IMR-90 (cell line): ENCODE data around the gene TBCEL. TPM values are rescaled to one million over a fixed set of nuclear protein-coding genes. Genes with fewer than 3 reads are reported as not detected.

Source experiments
- ATAC-seq: fragments of 200-7000 bp; cut with Tn5 transposase; 2 replicates; pipeline ENCODE4 v1.9.1; 2020; ENCODE audit warnings: low read depth, mild to moderate bottlenecking, moderate library complexity
- BruUV-seq: library from RNA; stranded (reverse); fragments of 400-500 nt; replicated peaks from 2 replicates; lab custom pipeline; 2021; lab: Mats Ljungman, UMichigan
- CTCF ChIA-PET: fragments of 300-600 bp; formaldehyde crosslinking; extraction: SDS; loops from one replicate; lab custom pipeline; 2021; ENCODE audit warnings: antibody characterized with exemption; lab: Yijun Ruan, JAX
- POLR2A ChIA-PET: fragments of 300-600 bp; sonication (Branson Sonifier 250); formaldehyde crosslinking; loops from one replicate; lab custom pipeline; 2022; ENCODE audit warnings: antibody characterized with exemption; ENCODE audit not compliant: unreplicated experiment; lab: Charles Lee
- DNase-seq: peaks from one replicate; pipeline ENCODE4 v3.0.0; 2013
- H2AFZ ChIP-seq: replicated peaks from 2 replicates; pipeline ENCODE3; 2013; ENCODE audit warnings: low read length, mild to moderate bottlenecking; ENCODE audit not compliant: poor library complexity
- H2AK5ac ChIP-seq: 2 replicates; pipeline ENCODE4 v1.6.1; 2013; ENCODE audit warnings: low read depth, low read length, inconsistent platforms
- H2AK9ac ChIP-seq: replicated peaks from 2 replicates; pipeline ENCODE3; 2013; ENCODE audit warnings: mild to moderate bottlenecking, low read depth, low read length, moderate library complexity; ENCODE audit not compliant: poor library complexity
- H2BK120ac ChIP-seq: 2 replicates; pipeline ENCODE4 v1.6.1; 2013; ENCODE audit warnings: low read depth, low read length, inconsistent platforms
- H2BK15ac ChIP-seq: 3 replicates; pipeline ENCODE4 v1.6.1; 2013; ENCODE audit warnings: low read depth, low read length, inconsistent platforms
- H2BK20ac ChIP-seq: 2 replicates; pipeline ENCODE4 v1.6.1; 2013; ENCODE audit warnings: low read depth, mild to moderate bottlenecking, inconsistent platforms, low read length, moderate library complexity
- H2BK5ac ChIP-seq: 2 replicates; pipeline ENCODE4 v1.6.1; 2013; ENCODE audit warnings: mild to moderate bottlenecking, low read depth, low read length, inconsistent platforms; ENCODE audit not compliant: poor library complexity, severe bottlenecking
- H3K14ac ChIP-seq: replicated peaks from 2 replicates; pipeline ENCODE4 v1.6.1; 2013; ENCODE audit warnings: low read depth, low read length, inconsistent platforms
- H3K18ac ChIP-seq: 2 replicates; pipeline ENCODE4 v1.6.1; 2013; ENCODE audit warnings: low read depth, low read length, control low read depth
- H3K23ac ChIP-seq: 2 replicates; pipeline ENCODE4 v1.6.1; 2013; ENCODE audit warnings: low read depth, low read length, inconsistent platforms
- H3K27ac ChIP-seq: 2 replicates; pipeline ENCODE4 v1.5.1; 2013; ENCODE audit warnings: mild to moderate bottlenecking, control low read depth, low read length; ENCODE audit not compliant: insufficient read depth
- H3K27me3 ChIP-seq: 2 replicates; pipeline ENCODE4 v1.6.1; 2013; ENCODE audit warnings: low read length; ENCODE audit not compliant: control insufficient read depth, insufficient read depth
- H3K36me3 ChIP-seq: 2 replicates; pipeline ENCODE4 v1.6.1; 2013; ENCODE audit warnings: low read length, mixed read lengths; ENCODE audit not compliant: control insufficient read depth, insufficient read depth
- H3K4ac ChIP-seq: 2 replicates; pipeline ENCODE4 v1.6.1; 2013; ENCODE audit warnings: low read depth, low read length, inconsistent platforms
- H3K4me1 ChIP-seq: 2 replicates; pipeline ENCODE4 v1.6.1; 2013; ENCODE audit warnings: low read length, mixed read lengths; ENCODE audit not compliant: control insufficient read depth, insufficient read depth
- H3K4me2 ChIP-seq: 2 replicates; pipeline ENCODE4 v1.6.1; 2013; ENCODE audit warnings: low read depth, mild to moderate bottlenecking, control low read depth, low read length, moderate library complexity
- H3K4me3 ChIP-seq: 2 replicates; pipeline ENCODE4 v1.5.1; 2013; ENCODE audit warnings: low read depth, mild to moderate bottlenecking, control low read depth, low read length, moderate library complexity; ENCODE audit not compliant: insufficient read depth
- H3K56ac ChIP-seq: 2 replicates; pipeline ENCODE4 v1.6.1; 2013; ENCODE audit warnings: low read length, inconsistent platforms; ENCODE audit not compliant: insufficient read depth; ENCODE audit errors: extremely low read depth
- H3K79me1 ChIP-seq, 2 experiments: 2 replicates each; pipeline ENCODE4 v1.6.1; 2013; ENCODE audit warnings: low read length in 2 of 2, inconsistent platforms in 1 of 2, low read depth in 1 of 2
- H3K9ac ChIP-seq: 2 replicates; pipeline ENCODE4 v1.6.1; 2013; ENCODE audit warnings: low read depth, low read length, control low read depth
- H3K9me1 ChIP-seq: 2 replicates; pipeline ENCODE4 v1.6.1; 2013; ENCODE audit warnings: low read length, inconsistent platforms; ENCODE audit not compliant: insufficient read depth
- H3K9me3 ChIP-seq: 2 replicates; pipeline ENCODE4 v1.6.1; 2013; ENCODE audit warnings: low read length; ENCODE audit not compliant: control insufficient read depth, insufficient read depth
- H4K20me1 ChIP-seq: 2 replicates; pipeline ENCODE4 v1.6.1; 2013; ENCODE audit warnings: low read length, inconsistent platforms; ENCODE audit not compliant: insufficient read depth
- H4K5ac ChIP-seq: 2 replicates; pipeline ENCODE4 v1.6.1; 2013; ENCODE audit warnings: mild to moderate bottlenecking, low read depth, low read length, control low read depth
- H4K8ac ChIP-seq, 2 experiments: 2 replicates each; pipeline ENCODE4 v1.6.1; 2013; ENCODE audit warnings: low read depth in 2 of 2, low read length in 2 of 2, control low read depth in 1 of 2, inconsistent platforms in 1 of 2
- H4K91ac ChIP-seq: 2 replicates; pipeline ENCODE4 v1.6.1; 2013; ENCODE audit warnings: low read depth, low read length, inconsistent platforms; ENCODE audit not compliant: insufficient read depth
- MAZ ChIP-seq: IDR thresholded peaks from 2 replicates; pipeline ENCODE4 v1.6.1; 2012; ENCODE audit warnings: low read depth, mild to moderate bottlenecking, low read length, improper control_type of control experiment, moderate library complexity, borderline replicate concordance
- MXI1 ChIP-seq: IDR thresholded peaks from 2 replicates; pipeline ENCODE4 v1.6.1; 2012; ENCODE audit warnings: low read depth, mild to moderate bottlenecking, low read length, moderate library complexity, borderline replicate concordance
- POLR2A ChIP-seq: IDR thresholded peaks from 2 replicates; pipeline ENCODE4 v1.6.1; 2012; ENCODE audit warnings: mild to moderate bottlenecking, low read depth, low read length
- SMC3 ChIP-seq: fragments of 150-350 bp; IDR thresholded peaks from 2 replicates; pipeline ENCODE4 v1.6.1; 2016; ENCODE audit warnings: low read depth, mild to moderate bottlenecking, antibody characterized with exemption, low read length, moderate library complexity
- WGBS, 2 experiments: methylation state at CpG; one replicate each; pipeline versions ENCODE4 v1.1.5 to v1.1.7; 2013; ENCODE audit warnings: missing lambda C conversion rate in 2 of 2; ENCODE audit not compliant: insufficient read length in 1 of 2; ENCODE audit errors: extremely low coverage in 2 of 2; 5-methylcytosine and 5-hydroxymethylcytosine counted together
- dilution Hi-C: fragments of 300-500 bp; cut with HindIII; formaldehyde crosslinking; loops from one replicate; pipeline ENCODE4 v1.14.3; 2018; ENCODE audit warnings: low sequenced_read_pairs; ENCODE audit not compliant: unreplicated experiment
- in situ Hi-C: fragments of 300-500 bp; cut with MboI; formaldehyde crosslinking; loops from 3 replicates; pipeline ENCODE4 v1.14.3; 2019; ENCODE audit warnings: low sequenced_read_pairs, inconsistent platforms, mixed read lengths
- intact Hi-C: fragments of 100-400 bp; cut with micrococcal nuclease; formaldehyde crosslinking; loops from 2 replicates; pipeline ENCODE4 v1.10.0; 2022
- polyA plus RNA-seq, 3 experiments: library from polyadenylated mRNA; depleted of rRNA; stranded (reverse); fragments of >200 nt; gene quantifications; 2 replicates each; pipeline ENCODE4 v1.2.3, GENCODE V29; 2012; ENCODE audit warnings: low replicate concordance in 1 of 3
- total RNA-seq: library from RNA; depleted of rRNA; stranded (reverse); fragments of >200 nt; gene quantifications from 2 replicates; pipeline ENCODE4 v1.2.3, GENCODE V29; 2012

The TBCEL gene
- total and polyA plus RNA-seq, 2 of the 4 experiments (the other 2 are of a cell fraction), result 7.1 to 21.0 TPM

DNA sequence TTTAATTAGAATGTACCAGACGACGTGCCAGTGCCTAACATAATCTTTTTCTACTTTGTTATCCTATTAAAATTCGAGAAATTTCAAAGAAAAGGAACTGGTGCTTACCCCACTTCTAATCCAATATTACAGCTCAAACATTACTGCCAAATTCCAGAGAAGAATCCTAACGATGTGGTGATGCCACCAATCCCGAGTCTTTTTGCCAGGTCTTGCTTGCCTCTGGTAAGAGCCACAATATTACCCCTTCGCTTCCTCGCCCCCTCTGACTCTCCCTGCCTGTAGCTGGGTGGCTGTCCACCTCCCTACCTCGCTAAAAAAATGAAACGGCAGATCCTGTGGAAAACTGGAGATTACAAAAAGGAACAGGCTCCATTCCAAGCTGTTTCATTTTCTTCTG lies 49.4 kb upstream of the TBCEL start:
- Histone ChIP-seq H3K18ac (no peak overlapping the region), H3K56ac (no peak overlapping the region), H2AFZ (no peak overlapping the region), H3K4ac (no peak overlapping the region), H2AK9ac (no peak overlapping the region), H3K27ac (no peak overlapping the region), H2BK5ac (no peak overlapping the region), H4K8ac (no peak overlapping the region), H3K4me3 (no peak overlapping the region), H2BK120ac (no peak overlapping the region), H3K9ac (no peak overlapping the region), H3K9me1 (no peaks in the 10 kb centered on the region), H4K20me1 (no peaks in the 10 kb centered on the region), H3K4me2 (no peak overlapping the region), H2AK5ac (no peak overlapping the region), H2BK15ac (no peak overlapping the region), H3K23ac (no peak overlapping the region), H3K9me3 (no peaks in the 10 kb centered on the region), H3K4me1 (no peaks in the 10 kb centered on the region), H2BK20ac (no peak overlapping the region), H3K36me3 (no peaks in the 10 kb centered on the region), H4K5ac (no peak overlapping the region), H4K91ac (no peak overlapping the region), H3K79me1 (no peaks in the 10 kb centered on the region), H3K27me3 (peaks cover 32% of the 10 kb centered on the region), H3K14ac (no peak overlapping the region)
- dilution Hi-C loops, result no loop called here
- POLR2A ChIA-PET, result no interaction called here
- CTCF ChIA-PET, result no interaction called here
- DNase-seq (no peak), ATAC-seq (no peak)
- TF ChIP-seq POLR2A, result no peak
- TF ChIP-seq MAZ, result no peak
- no peak for TF ChIP-seq SMC3
- TF ChIP-seq MXI1, result no peak
- BruUV-seq, result no TSS peak
- intact Hi-C loops, result no loop called here
- in situ Hi-C loops, result no loop called here
- 47% methylated on average over 6 of the region's 9 CpGs; no CpG with 5 or more reads in 1 of the 2 experiments for WGBS, 2 experiments
